HS-5 (cell line): ENCODE results near the gene TTI1.

Source experiments
- DNase-seq: peaks from one replicate; pipeline ENCODE4 v3.0.0-alpha.2; 2012; ENCODE audit warnings: low read depth

TTI1 gene

GRCh38 chr20:38033330-38034107 is at the start of gene TTI1, which contains the start of gene RPRD1B:
TSS of gene TTI1 (minus strand) at chr20:38033456. CDS start at chr20:38013816, 19,640 bp downstream.
TSS of gene RPRD1B (plus strand) at chr20:38033746. CDS start at chr20:38033948, 202 bp downstream.
- peak; percentile 80 for DNase-seq

GRCh38 chr20:38082894-38083293 is 49.6 kb upstream of the TTI1 start:
- no peak for DNase-seq

- no peak for DNase-seq
These were observed 48.3 kb upstream of the TTI1 start for GRCh38 chr20:38081575-38081974.

GRCh38 chr20:38079353-38079752 is 46.1 kb upstream of the TTI1 start:
- DNase-seq: no peak

GRCh38 chr20:38078084-38078483 is 44.8 kb upstream of the TTI1 start:
- no peak for DNase-seq

GRCh38 chr20:38076548-38076947 is 43.3 kb upstream of the TTI1 start:
- no peak for DNase-seq

- DNase-seq: no peak
These were observed 42.1 kb upstream of the TTI1 start for GRCh38 chr20:38075161-38075998.

- peak; percentile 94 for DNase-seq
These were observed 40.2 kb upstream of the TTI1 start for GRCh38 chr20:38073307-38074071.

- no peak for DNase-seq
These were observed 39.6 kb upstream of the TTI1 start for GRCh38 chr20:38072898-38073297.

- DNase-seq: no peak
These were observed 34.6 kb upstream of the TTI1 start for GRCh38 chr20:38067717-38068365.

GRCh38 chr20:38066969-38067716 is 33.9 kb upstream of the TTI1 start:
- no peak for DNase-seq

GRCh38 chr20:38065764-38066375 is 32.6 kb upstream of the TTI1 start:
- DNase-seq: no peak

GRCh38 chr20:38063911-38064530 is 30.8 kb upstream of the TTI1 start:
- DNase-seq: no peak

GRCh38 chr20:38062890-38063289 is 29.6 kb upstream of the TTI1 start:
- DNase-seq: no peak

GRCh38 chr20:38061109-38061508 is 27.9 kb upstream of the TTI1 start:
- DNase-seq: no peak

- DNase-seq: no peak
These were observed 27.3 kb upstream of the TTI1 start for GRCh38 chr20:38060536-38060935.

GRCh38 chr20:38059832-38060231 is 26.6 kb upstream of the TTI1 start:
- no peak for DNase-seq

- DNase-seq: peak; percentile 56
These were observed 24.2 kb upstream of the TTI1 start for GRCh38 chr20:38057351-38057972.

GRCh38 chr20:38055848-38056247 is 22.6 kb upstream of the TTI1 start:
- no peak for DNase-seq

GRCh38 chr20:38055294-38055693 is 22.0 kb upstream of the TTI1 start:
- DNase-seq: no peak
